WERI-Rb-1 (cell line): Measurements from ENCODE around the gene LYL1.

ENCODE experiments used
- DNase-seq: peaks from one replicate; pipeline ENCODE4 v3.0.0-alpha.2; 2020
- H3K27ac ChIP-seq: fragments of 250-450 bp; sonication (Bioruptor Pico); 2 replicates; pipeline ENCODE4 v1.5.1; 2020; ENCODE audit warnings: mild to moderate bottlenecking, moderate library complexity
- H3K27me3 ChIP-seq: fragments of 250-450 bp; sonication (Bioruptor Pico); 2 replicates; pipeline ENCODE4 v1.5.1; 2021; ENCODE audit warnings: mild to moderate bottlenecking, low read depth, moderate library complexity; ENCODE audit not compliant: insufficient read depth, severe bottlenecking
- H3K36me3 ChIP-seq: fragments of 250-450 bp; sonication (Bioruptor Pico); 2 replicates; pipeline ENCODE4 v1.5.1; 2020; ENCODE audit warnings: mild to moderate bottlenecking, moderate library complexity
- H3K4me3 ChIP-seq: 2 replicates; pipeline ENCODE4 v1.5.1; 2011; ENCODE audit warnings: low read depth, mild to moderate bottlenecking, control low read depth, low read length
- H3K9me3 ChIP-seq: fragments of 250-450 bp; sonication (Bioruptor Pico); 2 replicates; pipeline ENCODE4 v1.5.1; 2021; ENCODE audit warnings: mild to moderate bottlenecking, moderate library complexity; ENCODE audit not compliant: severe bottlenecking
- TF ChIP-seq, protein P1 (sequence below): IDR thresholded peaks from 2 replicates; pipeline ENCODE4 v1.5.1; 2011; ENCODE audit warnings: low read depth, mild to moderate bottlenecking, control low read depth, inconsistent platforms, low read length

Gene LYL1

GRCh38 chr19:13089139-13089856 is 13.4 kb downstream of the LYL1 start:
- Histone ChIP-seq H3K4me3 (no peak overlapping the region), H3K27me3 (no peaks in the 10 kb centered on the region), H3K9me3 (no peaks in the 10 kb centered on the region), H3K27ac (no peak overlapping the region; the same call in 1 of the 2 replicates), H3K36me3 (no peaks in the 10 kb centered on the region)
- peak; percentile 76 for DNase-seq
- TF ChIP-seq, protein P1, sequence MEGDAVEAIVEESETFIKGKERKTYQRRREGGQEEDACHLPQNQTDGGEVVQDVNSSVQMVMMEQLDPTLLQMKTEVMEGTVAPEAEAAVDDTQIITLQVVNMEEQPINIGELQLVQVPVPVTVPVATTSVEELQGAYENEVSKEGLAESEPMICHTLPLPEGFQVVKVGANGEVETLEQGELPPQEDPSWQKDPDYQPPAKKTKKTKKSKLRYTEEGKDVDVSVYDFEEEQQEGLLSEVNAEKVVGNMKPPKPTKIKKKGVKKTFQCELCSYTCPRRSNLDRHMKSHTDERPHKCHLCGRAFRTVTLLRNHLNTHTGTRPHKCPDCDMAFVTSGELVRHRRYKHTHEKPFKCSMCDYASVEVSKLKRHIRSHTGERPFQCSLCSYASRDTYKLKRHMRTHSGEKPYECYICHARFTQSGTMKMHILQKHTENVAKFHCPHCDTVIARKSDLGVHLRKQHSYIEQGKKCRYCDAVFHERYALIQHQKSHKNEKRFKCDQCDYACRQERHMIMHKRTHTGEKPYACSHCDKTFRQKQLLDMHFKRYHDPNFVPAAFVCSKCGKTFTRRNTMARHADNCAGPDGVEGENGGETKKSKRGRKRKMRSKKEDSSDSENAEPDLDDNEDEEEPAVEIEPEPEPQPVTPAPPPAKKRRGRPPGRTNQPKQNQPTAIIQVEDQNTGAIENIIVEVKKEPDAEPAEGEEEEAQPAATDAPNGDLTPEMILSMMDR = peak; percentile 83

GRCh38 chr19:13087795-13088537 is 14.7 kb downstream of the LYL1 start:
- Histone ChIP-seq H3K27me3 (no peaks in the 10 kb centered on the region), H3K9me3 (no peaks in the 10 kb centered on the region), H3K4me3 (no peak overlapping the region), H3K27ac (no peak overlapping the region), H3K36me3 (no peaks in the 10 kb centered on the region)
- TF ChIP-seq, protein P1 = no peak
- DNase-seq = no peak

GRCh38 chr19:13087295-13087694 is 15.4 kb downstream of the LYL1 start:
- no peak overlapping the region for H3K27ac ChIP-seq
- no peaks in the 10 kb centered on the region for H3K9me3 ChIP-seq
- no peak overlapping the region for H3K4me3 ChIP-seq
- DNase-seq = no peak
- H3K27me3 ChIP-seq = no peaks in the 10 kb centered on the region
- TF ChIP-seq, protein P1 = no peak
- no peaks in the 10 kb centered on the region for H3K36me3 ChIP-seq

DNA sequence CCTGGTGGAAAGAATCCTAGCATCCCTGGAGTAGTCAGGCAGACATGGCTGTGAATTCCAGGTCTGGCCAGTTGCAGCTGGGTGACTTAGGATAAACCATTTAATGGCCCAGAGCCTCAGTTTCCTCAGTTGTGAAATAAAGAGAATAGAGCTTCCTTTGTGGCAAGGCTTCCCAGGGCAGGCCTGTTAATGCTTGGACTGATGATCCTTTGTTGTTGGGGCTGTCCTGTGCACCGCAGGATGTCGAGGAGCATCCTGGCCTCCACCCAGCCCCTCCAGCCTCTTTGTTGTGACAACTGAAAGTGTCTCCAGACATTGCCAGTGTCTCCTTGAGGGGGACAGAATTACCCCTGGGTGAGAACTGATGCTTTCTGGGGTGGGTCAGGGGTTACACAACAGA is 16.3 kb downstream of the LYL1 start:
- no peaks in the 10 kb centered on the region for H3K9me3 ChIP-seq
- TF ChIP-seq, protein P1 = no peak
- no peaks in the 10 kb centered on the region for H3K27me3 ChIP-seq
- DNase-seq = no peak
- H3K27ac ChIP-seq = no peak overlapping the region
- H3K4me3 ChIP-seq = no peak overlapping the region
- H3K36me3 ChIP-seq = no peaks in the 10 kb centered on the region

DNA sequence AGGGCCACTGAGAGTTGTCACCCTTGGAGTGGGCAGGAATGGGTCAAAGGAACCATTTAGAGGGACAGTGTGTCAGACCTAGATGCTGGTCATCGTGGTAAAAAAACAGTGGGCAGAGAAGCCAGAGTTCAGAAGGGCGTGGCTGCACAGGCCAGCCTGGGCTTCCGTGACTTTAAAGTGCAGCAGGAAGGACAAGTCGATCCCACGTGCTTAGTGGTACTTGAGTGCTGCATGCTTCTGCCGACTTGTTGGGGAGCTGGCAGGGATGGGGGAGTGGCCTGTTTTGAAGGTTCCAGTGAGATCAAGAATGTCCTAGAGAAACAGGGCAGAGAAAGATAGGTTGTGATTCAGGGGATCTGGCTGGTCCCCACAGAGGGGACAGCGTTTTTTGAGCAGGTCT is 17.0 kb downstream of the LYL1 start:
- no peak for DNase-seq
- no peaks in the 10 kb centered on the region for H3K36me3 ChIP-seq
- no peaks in the 10 kb centered on the region for H3K27me3 ChIP-seq
- H3K27ac ChIP-seq = no peak overlapping the region
- H3K4me3 ChIP-seq = no peak overlapping the region
- TF ChIP-seq, protein P1 = no peak
- no peaks in the 10 kb centered on the region for H3K9me3 ChIP-seq
